Left renal pelvis (tissue), 4 donors: ENCODE measurements around the gene GPR152. TPM values are rescaled to one million over a fixed set of nuclear protein-coding genes. Genes with fewer than 3 reads are reported as not detected.
"Not testable (repeated sequence)": the region's sequence is repeated elsewhere in the genome, so short reads cannot be mapped to it uniquely, and the experiment has no call there.

Experiments used
- DNase-seq, 4 donors: peaks; one replicate each; pipeline ENCODE4 v3.0.0-alpha.2; 2013; ENCODE audit warnings: low read depth in 4 of 4, low spot score in 3 of 4
- polyA plus RNA-seq, 4 donors: library from polyadenylated mRNA; unstranded; fragments of 120-200 nt; gene quantifications; one replicate each; pipeline ENCODE4 v1.2.1, GENCODE V29; 2013; ENCODE audit not compliant: insufficient read length in 4 of 4

GPR152 gene
- polyA plus RNA-seq, 4 donors = not detected

GRCh38 chr11:67431346-67432249 lies 20.9 kb downstream of the GPR152 start:
- no peak for DNase-seq

DNA sequence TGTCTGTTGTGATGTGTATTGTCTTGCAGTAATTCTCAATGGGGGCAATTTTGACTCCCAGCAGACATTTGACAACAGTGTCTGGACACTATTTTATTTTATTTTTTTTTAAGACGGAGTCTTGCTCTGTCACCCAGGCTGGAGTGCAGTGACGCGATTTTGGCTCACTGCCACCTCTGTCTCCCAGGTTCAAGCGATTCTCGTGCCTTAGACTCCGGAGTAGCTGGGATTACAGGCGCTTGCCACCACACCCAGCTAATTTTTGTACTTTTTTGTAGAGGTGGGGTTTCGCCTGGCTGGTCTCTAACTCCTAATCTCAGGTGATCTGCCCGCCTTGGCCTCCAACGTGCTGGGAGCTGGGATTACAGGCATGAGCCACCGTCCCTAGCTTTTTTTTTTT lies 22.8 kb downstream of the GPR152 start:
- no peak for DNase-seq

GRCh38 chr11:67429038-67429668 lies 23.4 kb downstream of the GPR152 start:
- no peak for DNase-seq

DNA sequence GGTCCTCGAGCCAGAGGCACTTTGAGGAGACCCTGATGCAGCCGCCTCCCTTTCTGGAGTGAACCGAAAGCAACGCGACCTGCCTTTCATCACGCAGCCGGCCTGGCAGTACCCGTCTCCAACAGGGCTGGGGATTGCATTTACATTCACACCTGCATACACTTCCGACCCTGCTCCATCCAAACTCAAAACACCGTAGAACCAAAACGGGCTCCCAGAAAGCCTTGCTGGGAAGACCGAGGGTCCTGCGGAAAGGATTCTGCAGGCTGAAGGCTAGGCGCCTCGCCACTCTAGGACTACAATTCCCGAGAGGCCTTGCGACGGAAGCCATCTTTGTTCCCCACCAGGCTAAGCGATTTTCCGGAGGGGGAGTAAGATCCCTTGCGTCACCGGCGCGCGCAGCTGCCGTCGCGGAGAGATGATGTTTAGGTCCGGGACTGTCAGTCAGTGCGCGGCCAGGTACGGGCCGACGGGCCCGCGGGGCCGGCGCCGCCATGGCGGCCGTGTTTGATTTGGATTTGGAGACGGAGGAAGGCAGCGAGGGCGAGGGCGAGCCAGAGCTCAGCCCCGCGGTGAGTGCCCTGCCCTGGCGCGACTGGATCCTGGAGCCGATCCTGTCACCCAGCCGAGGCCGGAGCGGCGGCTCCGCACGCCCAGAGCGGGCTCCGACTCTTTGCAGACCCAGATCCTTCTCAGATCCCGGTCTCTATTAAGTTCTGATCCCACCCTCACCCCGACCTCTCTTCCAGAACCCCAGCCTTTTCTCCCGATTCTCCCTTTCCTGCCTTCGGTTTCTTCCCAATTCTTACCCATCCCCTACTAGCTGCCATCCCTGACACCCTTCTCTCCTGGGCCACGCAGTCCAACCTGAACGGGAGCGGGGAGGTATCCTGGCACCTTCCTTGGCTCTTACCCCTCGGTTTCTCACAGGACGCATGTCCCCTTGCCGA lies 24.2 kb downstream of the GPR152 start, which contains the start of gene RPS6KB2:
Gene RPS6KB2 (plus strand): TSS at position 443 of the 950 bp plus-strand sequence. CDS start 52 bp downstream, at position 495.
- DNase-seq = peak; percentile 93 to 97 (median 96)

DNA sequence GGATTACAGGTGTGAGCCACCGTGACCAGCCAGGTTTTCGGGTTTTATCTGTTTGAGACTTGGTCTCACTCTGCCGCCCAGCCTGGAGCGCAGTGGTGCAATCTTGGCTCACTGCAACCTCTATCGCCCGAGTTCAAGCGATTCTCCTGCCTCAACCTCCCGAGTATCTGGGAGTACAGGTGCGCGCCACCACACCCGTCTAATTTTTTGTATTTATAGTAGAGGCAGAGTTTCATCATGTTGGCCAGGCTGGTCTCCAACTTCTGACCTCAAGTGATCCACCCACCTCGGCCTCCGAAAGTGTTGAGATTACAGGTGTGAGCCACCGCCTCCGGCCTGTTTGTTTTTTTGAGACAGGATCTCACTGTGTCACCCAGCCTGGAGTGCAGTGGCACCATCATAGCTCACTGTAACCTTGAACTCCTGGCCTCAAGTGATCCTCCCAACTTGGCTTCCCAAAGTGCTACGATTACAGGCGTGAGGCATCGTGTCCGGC lies 25.1 kb downstream of the GPR152 start:
- not testable (repeated sequence) for DNase-seq

- DNase-seq = no peak
Measured at GRCh38 chr11:67423891-67424613, 28.5 kb downstream of the GPR152 start.

DNA sequence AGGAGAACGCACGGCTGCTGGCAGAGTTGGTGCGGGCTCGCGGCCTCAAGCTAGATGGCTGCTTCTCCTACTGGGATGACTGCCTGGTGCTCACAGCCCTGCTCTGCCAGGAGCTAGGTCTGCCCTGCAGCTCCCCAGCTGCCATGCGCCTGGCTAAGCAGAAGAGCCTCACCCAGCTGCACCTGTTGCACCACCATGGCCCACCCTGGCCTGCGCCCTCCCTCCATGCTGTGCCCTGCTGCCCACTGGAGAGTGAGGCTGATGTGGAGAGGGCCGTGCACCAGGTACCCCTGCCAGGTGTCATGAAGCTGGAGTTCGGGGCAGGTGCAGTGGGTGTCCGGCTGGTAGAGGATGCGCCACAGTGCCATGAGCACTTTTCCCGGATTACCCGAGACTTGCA lies 29.1 kb downstream of the GPR152 start:
- no peak for DNase-seq

- no peak for DNase-seq
Measured at GRCh38 chr11:67422891-67423290, 29.6 kb downstream of the GPR152 start.

DNA sequence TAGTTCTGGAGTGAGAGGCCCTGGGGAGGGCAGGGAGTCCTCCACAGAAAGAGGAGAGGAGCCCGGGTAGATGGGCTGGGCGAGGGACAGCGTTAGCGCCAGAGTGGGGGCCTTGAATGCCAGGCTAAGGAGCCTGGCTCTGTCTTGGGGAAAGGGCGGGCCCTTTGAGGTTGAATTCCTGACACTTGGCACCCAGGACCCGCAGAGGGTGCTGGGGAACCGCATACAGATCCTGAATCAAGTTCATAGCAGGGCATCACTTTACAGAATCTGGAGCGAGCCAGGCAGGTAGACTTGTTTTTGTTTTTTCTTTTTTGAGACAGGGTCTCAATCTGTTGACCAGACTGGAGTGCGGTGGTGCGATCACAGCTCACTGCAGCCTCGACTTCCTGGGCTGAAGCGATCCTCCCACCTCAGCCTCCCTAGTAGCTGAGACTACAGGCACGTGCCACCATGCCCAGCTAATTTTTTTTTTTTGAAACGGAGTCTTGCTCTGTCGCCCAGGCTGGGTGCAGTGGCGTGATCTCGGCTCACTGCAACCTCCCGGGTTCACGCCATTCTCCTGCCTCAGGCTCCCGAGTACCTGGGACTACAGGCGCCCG lies 31.0 kb downstream of the GPR152 start:
- DNase-seq = no peak

- DNase-seq = peak; percentile 80 to 92 (median 86)
Measured at GRCh38 chr11:67420646-67421429, 31.7 kb downstream of the GPR152 start.

- DNase-seq = no peak
Measured at GRCh38 chr11:67420147-67420645, 32.3 kb downstream of the GPR152 start.

- no peak for DNase-seq
Measured at GRCh38 chr11:67419325-67420049, 33.0 kb downstream of the GPR152 start.

DNA sequence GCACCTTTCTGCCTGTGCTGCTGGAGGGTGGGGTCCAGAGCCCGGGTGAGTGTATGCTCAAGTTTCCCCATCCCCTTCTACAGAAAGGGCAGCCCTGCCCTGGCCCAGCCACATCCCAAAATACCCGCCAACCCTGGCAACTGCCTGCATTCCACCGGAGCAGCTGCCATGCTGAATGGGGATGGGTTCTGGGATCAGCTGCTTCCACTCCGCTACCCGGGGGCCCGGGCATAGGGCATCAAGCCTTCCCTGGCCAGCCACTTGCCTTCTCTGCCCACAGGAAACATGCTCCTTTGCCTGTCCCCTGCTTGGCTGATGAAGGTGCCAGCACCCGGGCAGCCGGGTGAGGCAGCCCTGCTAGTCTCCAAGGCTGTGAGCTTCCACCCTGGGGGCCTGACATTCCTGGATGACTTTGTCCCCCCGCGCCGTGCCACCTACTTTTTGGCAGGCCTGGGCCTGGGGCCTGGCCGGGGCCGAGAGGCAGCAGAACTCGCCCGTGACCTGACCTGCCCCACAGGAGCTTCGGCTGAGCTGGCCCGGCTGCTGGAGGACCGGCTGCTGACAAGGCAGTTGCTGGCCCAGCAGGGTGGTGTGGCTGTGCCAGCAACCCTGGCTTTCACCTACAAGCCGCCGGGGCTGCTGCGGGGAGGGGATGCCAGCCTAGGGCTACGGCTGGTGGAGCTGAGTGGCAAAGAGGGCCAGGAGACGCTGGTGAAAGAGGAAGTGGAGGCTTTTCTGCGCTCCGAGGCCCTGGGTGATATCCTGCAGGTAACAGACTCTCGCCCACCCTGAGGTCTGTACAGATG lies 33.9 kb downstream of the GPR152 start:
- no peak for DNase-seq

- no peak for DNase-seq
Measured at GRCh38 chr11:67417425-67417824, 35.1 kb downstream of the GPR152 start.

DNA sequence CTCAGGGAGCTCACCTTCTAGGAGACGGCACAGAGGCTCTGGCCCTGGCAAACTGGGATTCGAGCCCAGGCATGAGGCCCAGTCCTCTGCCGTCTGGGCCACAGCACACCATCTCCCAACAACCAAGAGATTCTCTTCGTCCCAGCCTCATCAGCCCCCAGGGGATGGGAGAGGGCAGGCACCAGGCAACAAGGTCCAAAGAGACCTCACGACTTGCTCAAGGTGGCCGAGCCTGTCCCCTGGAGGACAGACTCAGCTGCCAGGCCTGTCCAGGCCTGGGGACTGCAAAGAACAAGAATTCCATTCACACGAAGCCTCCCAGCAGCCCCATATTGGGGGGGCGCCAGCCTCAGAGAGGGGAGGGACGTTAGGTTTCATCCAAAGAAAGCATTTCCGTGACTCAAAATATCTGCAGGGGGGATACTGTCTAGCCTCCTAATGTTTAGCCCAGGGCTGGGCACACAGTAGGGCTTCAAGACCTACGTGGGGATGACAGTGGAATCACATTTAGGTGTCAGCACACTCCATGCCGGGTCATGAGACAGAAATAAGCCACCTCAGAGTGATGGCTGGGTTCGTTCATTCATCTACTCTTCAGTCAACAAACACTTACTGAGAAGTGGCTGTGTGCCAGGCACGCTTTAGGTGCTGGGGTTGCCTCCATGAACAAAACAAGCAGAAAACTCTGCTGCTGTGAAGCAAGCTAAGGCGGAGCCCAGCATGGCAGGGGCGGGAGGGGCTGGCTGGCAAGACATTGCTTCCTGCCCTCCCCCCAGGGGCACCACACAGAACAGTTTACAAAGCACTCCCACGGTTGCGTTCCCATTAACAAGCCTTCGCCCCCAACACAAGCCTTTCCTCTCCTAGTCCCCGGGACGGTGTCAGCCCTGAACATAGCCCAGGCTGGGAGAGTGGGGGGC lies 35.9 kb downstream of the GPR152 start:
- no peak for DNase-seq
